Mesodermal cell (in vitro differentiated cells): Measurements from ENCODE around the gene MAP2K7.
A peak's percentile ranks its signal among the peaks of the same experiment; 100 is the strongest.

Source experiments
- H3K27ac ChIP-seq: 2 replicates; pipeline ENCODE4 v1.7.0; 2013; ENCODE audit warnings: mild to moderate bottlenecking, low read depth, low read length, moderate library complexity; ENCODE audit not compliant: severe bottlenecking
- H3K36me3 ChIP-seq: 2 replicates; pipeline ENCODE4 v1.7.1; 2013; ENCODE audit warnings: mild to moderate bottlenecking, low read length, moderate library complexity; ENCODE audit not compliant: control insufficient read depth, insufficient read depth
- H3K4me1 ChIP-seq: one replicate; pipeline ENCODE4 v1.7.1; 2013; ENCODE audit warnings: mild to moderate bottlenecking, low read length; ENCODE audit not compliant: insufficient read depth, control insufficient read depth, poor library complexity, severe bottlenecking
- H3K4me3 ChIP-seq: 2 replicates; pipeline ENCODE4 v1.7.0; 2013; ENCODE audit warnings: low read length, control low read depth, mild to moderate bottlenecking; ENCODE audit not compliant: insufficient read depth, poor library complexity, severe bottlenecking; ENCODE audit errors: extremely low read depth
- H3K9me3 ChIP-seq: 2 replicates; pipeline ENCODE4 v1.7.1; 2013; ENCODE audit warnings: mild to moderate bottlenecking, low read length, moderate library complexity; ENCODE audit not compliant: control insufficient read depth
- WGBS, 2 experiments: methylation state at CpG; one replicate each; pipeline ENCODE4 v1.1.5; 2013; ENCODE audit warnings: missing lambda C conversion rate in 2 of 2; ENCODE audit not compliant: insufficient coverage in 2 of 2; 5-methylcytosine and 5-hydroxymethylcytosine counted together

The MAP2K7 gene

GRCh38 chr19:7902796-7903243 lies 857 bp upstream of the MAP2K7 start:
- H3K4me1 ChIP-seq: peaks cover 15% of the 10 kb centered on the region
- WGBS, 2 experiments: 60 to 75% methylated on average over 17 to 18 of the region's 20 CpGs
- H3K36me3 ChIP-seq: peaks cover 8% of the 10 kb centered on the region
- H3K4me3 ChIP-seq: peak overlapping the region; percentile 61
- no peaks in the 10 kb centered on the region for H3K9me3 ChIP-seq
- H3K27ac ChIP-seq: peak overlapping the region; percentile 64

- peaks cover 15% of the 10 kb centered on the region for H3K4me1 ChIP-seq
- WGBS, 2 experiments: 21 to 26% methylated on average over 29 to 34 of the region's 68 CpGs
These were observed 670 bp downstream of the MAP2K7 start for GRCh38 chr19:7904074-7905020.

GRCh38 chr19:7905268-7905667 lies 1.6 kb downstream of the MAP2K7 start:
- Histone ChIP-seq H3K4me1 (peaks cover 15% of the 10 kb centered on the region), H3K4me3 (no peak overlapping the region), H3K36me3 (peaks cover 14% of the 10 kb centered on the region), H3K9me3 (no peaks in the 10 kb centered on the region), H3K27ac (no peak overlapping the region)
- 86 to 87% methylated on average over 9 of the region's 10 CpGs for WGBS, 2 experiments

More at GRCh38 chr19:7904074-7905020, 670 bp downstream of the MAP2K7 start:
- Histone ChIP-seq H3K4me3 (peak overlapping the region; percentile 70), H3K27ac (peak overlapping the region; percentile 66), H3K9me3 (no peaks in the 10 kb centered on the region), H3K36me3 (peaks cover 8% of the 10 kb centered on the region)

- Histone ChIP-seq H3K9me3 (no peaks in the 10 kb centered on the region), H3K36me3 (peaks cover 20% of the 10 kb centered on the region), H3K27ac (no peak overlapping the region), H3K4me3 (no peak overlapping the region), H3K4me1 (peaks cover 15% of the 10 kb centered on the region)
- WGBS, 2 experiments: 96 to 97% methylated on average over 5 of the region's 10 CpGs
These were observed 2.2 kb downstream of the MAP2K7 start for GRCh38 chr19:7905859-7906258.

- WGBS, 2 experiments: 98% methylated on average over 15 to 18 of the region's 19 CpGs
These were observed 3.4 kb downstream of the MAP2K7 start for GRCh38 chr19:7907122-7907521.

GRCh38 chr19:7907544-7907943 lies 3.9 kb downstream of the MAP2K7 start:
- Histone ChIP-seq H3K4me1 (peaks cover 14% of the 10 kb centered on the region), H3K36me3 (peaks cover 33% of the 10 kb centered on the region), H3K4me3 (no peak overlapping the region), H3K9me3 (no peaks in the 10 kb centered on the region), H3K27ac (no peak overlapping the region)
- 98 to 100% methylated on average over 7 to 8 of the region's 11 CpGs for WGBS, 2 experiments

More at GRCh38 chr19:7907122-7907521, 3.4 kb downstream of the MAP2K7 start:
- Histone ChIP-seq H3K9me3 (no peaks in the 10 kb centered on the region), H3K27ac (no peak overlapping the region), H3K4me3 (no peak overlapping the region), H3K36me3 (peaks cover 32% of the 10 kb centered on the region), H3K4me1 (peaks cover 15% of the 10 kb centered on the region)

GRCh38 chr19:7908078-7908699 lies 4.5 kb downstream of the MAP2K7 start:
- Histone ChIP-seq H3K4me3 (no peak overlapping the region), H3K27ac (no peak overlapping the region), H3K4me1 (peaks cover 8% of the 10 kb centered on the region), H3K36me3 (peaks cover 39% of the 10 kb centered on the region), H3K9me3 (no peaks in the 10 kb centered on the region)
- WGBS, 2 experiments: 91% methylated on average over 10 to 12 of the region's 14 CpGs

- Histone ChIP-seq H3K4me1 (peaks cover 8% of the 10 kb centered on the region), H3K4me3 (no peak overlapping the region), H3K27ac (no peak overlapping the region), H3K9me3 (no peaks in the 10 kb centered on the region), H3K36me3 (peaks cover 45% of the 10 kb centered on the region)
- WGBS, 2 experiments: 91% methylated on average over 17 to 19 of the region's 19 CpGs
These were observed 5.2 kb downstream of the MAP2K7 start for GRCh38 chr19:7908742-7909461.

GRCh38 chr19:7909471-7910067 lies 5.9 kb downstream of the MAP2K7 start:
- WGBS, 2 experiments: 96 to 100% methylated on average over 5 to 17 of the region's 21 CpGs
- H3K4me3 ChIP-seq: no peak overlapping the region
- H3K36me3 ChIP-seq: peaks cover 45% of the 10 kb centered on the region
- H3K27ac ChIP-seq: no peak overlapping the region
- H3K4me1 ChIP-seq: peaks cover 7% of the 10 kb centered on the region
- H3K9me3 ChIP-seq: no peaks in the 10 kb centered on the region
